OCI-LY7 (cell line): Measurements from ENCODE around the gene TNP2. TPM values are rescaled to one million over a fixed set of nuclear protein-coding genes. Genes with fewer than 3 reads are reported as not detected.

Experiments
- BruUV-seq: library from RNA; stranded (reverse); fragments of 400-500 nt; replicated peaks from 2 replicates; lab custom pipeline; 2021; lab: Mats Ljungman, UMichigan
- CTCF ChIA-PET: fragments of 300-600 bp; sonication (Branson Sonifier 250); formaldehyde crosslinking; loops from one replicate; lab custom pipeline; 2022; ENCODE audit warnings: antibody characterized with exemption; ENCODE audit not compliant: unreplicated experiment; lab: Charles Lee
- POLR2A ChIA-PET: fragments of 300-600 bp; sonication (Branson Sonifier 250); formaldehyde crosslinking; loops from one replicate; lab custom pipeline; 2022; ENCODE audit warnings: antibody characterized with exemption; lab: Charles Lee
- DNase-seq: peaks from one replicate; pipeline ENCODE4 v3.0.0-alpha.2; 2015; ENCODE audit warnings: low spot score
- H2AFZ ChIP-seq: fragments of 200-600 bp; sonication (generic), shearing (Covaris generic); 2 replicates; pipeline ENCODE4 v1.6.1; 2014; ENCODE audit warnings: mild to moderate bottlenecking, antibody characterized with exemption, low read length, moderate library complexity
- H3K27ac ChIP-seq: fragments of 200-600 bp; sonication (generic); 2 replicates; pipeline ENCODE4 v1.5.1; 2014; ENCODE audit warnings: mixed run types, low read depth, mild to moderate bottlenecking, moderate library complexity, low read length, inconsistent platforms; ENCODE audit not compliant: poor library complexity, severe bottlenecking
- H3K36me3 ChIP-seq: fragments of 200-600 bp; sonication (generic); 2 replicates; pipeline ENCODE4 v1.6.1; 2014; ENCODE audit warnings: mild to moderate bottlenecking, antibody characterized with exemption, low read length, moderate library complexity, mixed read lengths; ENCODE audit not compliant: insufficient read depth
- H3K4me1 ChIP-seq: fragments of 200-600 bp; sonication (generic); 2 replicates; pipeline ENCODE4 v1.5.1; 2014; ENCODE audit warnings: mild to moderate bottlenecking, low read length; ENCODE audit not compliant: insufficient read depth, poor library complexity, severe bottlenecking
- H3K4me2 ChIP-seq: fragments of 200-600 bp; sonication (generic); 2 replicates; pipeline ENCODE4 v1.6.1; 2014; ENCODE audit warnings: mild to moderate bottlenecking, low read length
- H3K4me3 ChIP-seq: fragments of 200-600 bp; sonication (generic); 2 replicates; pipeline ENCODE4 v1.5.1; 2014; ENCODE audit warnings: mild to moderate bottlenecking, low read depth, low read length; ENCODE audit not compliant: poor library complexity, severe bottlenecking
- H3K79me2 ChIP-seq: fragments of 200-600 bp; sonication (generic); 2 replicates; pipeline ENCODE4 v1.6.1; 2016; ENCODE audit warnings: low read depth, mild to moderate bottlenecking, low read length, moderate library complexity, mixed read lengths; ENCODE audit not compliant: insufficient read depth
- H3K9me2 ChIP-seq: fragments of 200-600 bp; sonication (generic); 2 replicates; pipeline ENCODE4 v1.6.1; 2016; ENCODE audit warnings: mild to moderate bottlenecking, low read length, mixed read lengths; ENCODE audit not compliant: insufficient read depth
- H3K9me3 ChIP-seq: fragments of 200-600 bp; sonication (generic); 2 replicates; pipeline ENCODE4 v1.6.1; 2014; ENCODE audit warnings: mild to moderate bottlenecking, mixed run types, low read length, mixed read lengths
- H4K20me1 ChIP-seq: fragments of 200-600 bp; sonication (generic); 2 replicates; pipeline ENCODE4 v1.6.1; 2014; ENCODE audit warnings: mild to moderate bottlenecking, antibody characterized with exemption, low read length, moderate library complexity, mixed read lengths; ENCODE audit not compliant: insufficient read depth
- EZH2phosphoT487 ChIP-seq: fragments of 200-600 bp; sonication (generic); IDR thresholded peaks from 2 replicates; pipeline ENCODE4 v1.6.1; 2018; ENCODE audit warnings: low read depth, borderline replicate concordance, mild to moderate bottlenecking, mixed run types, antibody characterized with exemption, low read length, moderate library complexity, mixed read lengths
- intact Hi-C: fragments of 100-400 bp; cut with micrococcal nuclease; formaldehyde crosslinking; loops from one replicate; pipeline ENCODE4 v1.10.0; 2022; ENCODE audit not compliant: unreplicated experiment
- total RNA-seq, 2 experiments: library from RNA; depleted of rRNA in 1 of 2; stranded (reverse); fragments of >200 nt in 1 of 2; shearing (Covaris generic) in 1 of 2; gene quantifications; 2 replicates each; pipeline ENCODE4 v1.2.3, GENCODE V29; 2014 to 2022
- TF ChIP-seq, protein P1 (sequence below): fragments of 200-600 bp; sonication (generic); conservative IDR thresholded peaks from 2 replicates; pipeline ENCODE4 v1.5.1; 2014; ENCODE audit warnings: mild to moderate bottlenecking, antibody characterized with exemption, low read length, moderate library complexity, mixed read lengths

TNP2 gene
- total RNA-seq, 2 experiments from 2014 or later: not detected

DNA sequence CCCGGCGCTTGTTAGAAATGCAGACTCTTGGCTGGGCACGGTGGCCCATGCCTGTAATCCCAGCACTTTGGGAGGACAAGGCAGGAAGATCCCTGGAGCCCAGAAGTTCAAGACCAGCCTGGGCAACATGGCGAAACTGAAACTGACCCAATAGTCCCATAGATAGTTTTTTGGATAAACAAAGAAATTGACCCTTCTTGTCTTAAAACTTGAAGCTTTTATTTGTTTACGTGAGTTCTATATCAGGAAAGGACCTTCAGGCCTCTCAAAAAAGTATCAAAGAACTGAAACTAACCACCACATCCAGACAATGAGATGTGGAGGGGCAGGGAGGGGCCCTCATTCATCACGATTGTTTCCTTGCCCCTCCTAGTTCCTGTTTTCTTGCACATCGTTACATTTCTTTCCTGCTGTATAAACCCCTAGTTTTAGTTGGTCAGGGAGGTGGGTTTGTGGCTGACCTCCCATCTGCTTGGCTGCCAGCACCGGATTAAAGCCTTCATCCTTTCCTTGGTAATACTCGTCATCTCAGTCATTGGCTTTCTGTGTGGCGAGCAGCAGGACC is 42.0 kb upstream of the TNP2 start:
- Histone ChIP-seq H3K4me1 (peaks cover 87% of the 10 kb centered on the region), H3K4me3 (peak overlapping the region; percentile 52), H4K20me1 (no peaks in the 10 kb centered on the region), H3K4me2 (peak overlapping the region; percentile 79), H3K36me3 (no peaks in the 10 kb centered on the region; the same call in 1 of the 2 replicates), H3K9me3 (peaks cover 16% of the 10 kb centered on the region), H3K27ac (peak overlapping the region; percentile 99), H3K79me2 (no peaks in the 10 kb centered on the region), H3K9me2 (no peaks in the 10 kb centered on the region), H2AFZ (no peak overlapping the region)
- CTCF ChIA-PET: no interaction called here
- no TSS peak for BruUV-seq
- intact Hi-C loops: loop anchor here (1.0 to 5.0 kb wide), 3 partner anchors 17 to 311 kb away; no protein-coding TSS in a partner anchor
- peak; percentile 93 for DNase-seq
- TF ChIP-seq, protein P1, sequence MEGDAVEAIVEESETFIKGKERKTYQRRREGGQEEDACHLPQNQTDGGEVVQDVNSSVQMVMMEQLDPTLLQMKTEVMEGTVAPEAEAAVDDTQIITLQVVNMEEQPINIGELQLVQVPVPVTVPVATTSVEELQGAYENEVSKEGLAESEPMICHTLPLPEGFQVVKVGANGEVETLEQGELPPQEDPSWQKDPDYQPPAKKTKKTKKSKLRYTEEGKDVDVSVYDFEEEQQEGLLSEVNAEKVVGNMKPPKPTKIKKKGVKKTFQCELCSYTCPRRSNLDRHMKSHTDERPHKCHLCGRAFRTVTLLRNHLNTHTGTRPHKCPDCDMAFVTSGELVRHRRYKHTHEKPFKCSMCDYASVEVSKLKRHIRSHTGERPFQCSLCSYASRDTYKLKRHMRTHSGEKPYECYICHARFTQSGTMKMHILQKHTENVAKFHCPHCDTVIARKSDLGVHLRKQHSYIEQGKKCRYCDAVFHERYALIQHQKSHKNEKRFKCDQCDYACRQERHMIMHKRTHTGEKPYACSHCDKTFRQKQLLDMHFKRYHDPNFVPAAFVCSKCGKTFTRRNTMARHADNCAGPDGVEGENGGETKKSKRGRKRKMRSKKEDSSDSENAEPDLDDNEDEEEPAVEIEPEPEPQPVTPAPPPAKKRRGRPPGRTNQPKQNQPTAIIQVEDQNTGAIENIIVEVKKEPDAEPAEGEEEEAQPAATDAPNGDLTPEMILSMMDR: no peak
- TF ChIP-seq EZH2phosphoT487: no peak
- POLR2A ChIA-PET: interaction anchor here (0.7 to 6.8 kb wide), 8 partner anchors 13 to 498 kb away, joined by 3 to 79 read pairs (median 4); partner anchors contain the start of gene SOCS1

DNA sequence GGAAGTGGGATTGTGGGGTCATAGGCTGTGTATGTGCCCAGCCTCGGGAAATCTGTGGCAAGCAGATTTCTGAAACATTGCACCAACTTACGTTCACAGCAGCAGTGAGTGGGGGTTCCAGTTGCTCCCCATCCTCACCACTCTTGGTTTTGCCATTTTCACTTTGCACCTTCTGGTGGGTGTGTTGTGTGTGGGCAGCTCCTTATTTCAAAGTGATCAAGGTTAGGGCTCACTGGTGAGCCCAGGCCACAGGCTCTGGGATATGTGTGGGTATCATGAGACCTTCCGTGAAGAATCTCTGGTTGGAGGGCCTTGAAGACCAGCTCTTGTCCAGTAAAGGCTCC is 41.5 kb upstream of the TNP2 start:
- ChIA-PET CTCF (no interaction called here), POLR2A (interaction anchor here (0.7 to 6.8 kb wide), 6 partner anchors 12 to 499 kb away, joined by 3 to 79 read pairs (median 4); no protein-coding TSS in a partner anchor)
- H3K36me3 ChIP-seq: no peaks in the 10 kb centered on the region; the same call in 1 of the 2 replicates
- TF ChIP-seq, protein P1: no peak
- no peak for TF ChIP-seq EZH2phosphoT487
- no peaks in the 10 kb centered on the region for H3K79me2 ChIP-seq
- H3K4me3 ChIP-seq: peak overlapping the region; percentile 52
- no peaks in the 10 kb centered on the region for H3K9me2 ChIP-seq
- intact Hi-C loops: loop anchor here (1.0 to 5.0 kb wide), 2 partner anchors 18 to 312 kb away; no protein-coding TSS in a partner anchor
- peaks cover 16% of the 10 kb centered on the region for H3K9me3 ChIP-seq
- peak overlapping the region; percentile 79 for H3K4me2 ChIP-seq
- no peaks in the 10 kb centered on the region for H4K20me1 ChIP-seq
- no peak overlapping the region for H2AFZ ChIP-seq
- peak; percentile 46 for DNase-seq
- H3K27ac ChIP-seq: peak overlapping the region; percentile 99
- H3K4me1 ChIP-seq: peaks cover 91% of the 10 kb centered on the region
- BruUV-seq: no TSS peak
